Dendritic cell treated with granulocyte-macrophage colony-stimulating factor and Interleukin-4, amounts not matched to agents 40 ng/mL and 50 ng/mL, for 4 days (primary cell): ENCODE measurements around the gene C1QTNF1.
A peak's percentile ranks its signal among the peaks of the same experiment; 100 is the strongest.

Experiments used
- H3K27ac Mint-ChIP-seq: one replicate; pipeline ENCODE4 v1.8.0; 2022; ENCODE audit warnings: mild to moderate bottlenecking, mixed read lengths
- H3K27me3 Mint-ChIP-seq: one replicate; pipeline ENCODE4 v1.8.0; 2022; ENCODE audit warnings: mild to moderate bottlenecking, mixed read lengths
- H3K36me3 Mint-ChIP-seq: one replicate; pipeline ENCODE4 v1.8.0; 2022; ENCODE audit warnings: low read depth, mixed read lengths
- H3K4me1 Mint-ChIP-seq: one replicate; pipeline ENCODE4 v1.8.0; 2022; ENCODE audit warnings: low read depth, mixed read lengths
- H3K4me3 Mint-ChIP-seq: one replicate; pipeline ENCODE4 v1.8.0; 2022; ENCODE audit warnings: mild to moderate bottlenecking, moderate library complexity, mixed read lengths
- H3K9me3 Mint-ChIP-seq: one replicate; pipeline ENCODE4 v1.8.0; 2022; ENCODE audit warnings: mixed read lengths
- intact Hi-C: fragments of 100-400 bp; cut with micrococcal nuclease; formaldehyde crosslinking; loops from one replicate; pipeline ENCODE4 v1.15.0; 2022

Gene C1QTNF1

DNA sequence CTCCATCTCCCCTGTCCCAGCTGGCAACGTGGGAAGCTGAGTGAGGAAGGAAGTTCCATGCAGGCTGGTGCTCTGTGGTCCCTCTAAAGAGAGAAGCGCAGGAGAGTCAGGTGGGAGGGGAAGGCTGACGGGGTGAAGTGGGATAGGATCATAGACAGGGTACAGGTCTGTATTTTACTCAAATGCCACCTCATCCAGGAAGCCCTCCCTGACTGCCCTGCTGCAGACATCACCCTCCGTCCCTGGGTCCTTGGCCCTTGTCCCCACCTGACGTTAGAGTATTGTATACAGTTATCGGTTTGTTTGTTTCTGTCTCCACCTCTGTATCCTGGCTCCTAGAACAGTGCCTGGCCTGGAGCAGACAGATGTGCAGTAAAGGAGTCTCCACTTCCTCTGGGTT is 26.1 kb upstream of the C1QTNF1 start:
- Mint-ChIP-seq H3K9me3 (no peaks in the 10 kb centered on the region), H3K4me3 (no peak overlapping the region), H3K27ac (no peak overlapping the region), H3K36me3 (peaks cover 100% of the 10 kb centered on the region), H3K27me3 (no peaks in the 10 kb centered on the region), H3K4me1 (peaks cover 21% of the 10 kb centered on the region)
- intact Hi-C loops, result no loop called here

- peaks cover 100% of the 10 kb centered on the region for H3K36me3 Mint-ChIP-seq
- H3K4me1 Mint-ChIP-seq, result peaks cover 18% of the 10 kb centered on the region
- H3K9me3 Mint-ChIP-seq, result no peaks in the 10 kb centered on the region
- no peak overlapping the region for H3K27ac Mint-ChIP-seq
- no peaks in the 10 kb centered on the region for H3K27me3 Mint-ChIP-seq
- intact Hi-C loops, result no loop called here
- no peak overlapping the region for H3K4me3 Mint-ChIP-seq
Observed at GRCh38 chr17:78998311-78999055, 25.5 kb upstream of the C1QTNF1 start.

GRCh38 chr17:78999056-78999768 is 24.8 kb upstream of the C1QTNF1 start:
- Mint-ChIP-seq H3K27ac (no peak overlapping the region), H3K9me3 (no peaks in the 10 kb centered on the region), H3K36me3 (peaks cover 97% of the 10 kb centered on the region), H3K4me1 (peaks cover 22% of the 10 kb centered on the region), H3K27me3 (no peaks in the 10 kb centered on the region), H3K4me3 (no peak overlapping the region)
- intact Hi-C loops, result no loop called here

DNA sequence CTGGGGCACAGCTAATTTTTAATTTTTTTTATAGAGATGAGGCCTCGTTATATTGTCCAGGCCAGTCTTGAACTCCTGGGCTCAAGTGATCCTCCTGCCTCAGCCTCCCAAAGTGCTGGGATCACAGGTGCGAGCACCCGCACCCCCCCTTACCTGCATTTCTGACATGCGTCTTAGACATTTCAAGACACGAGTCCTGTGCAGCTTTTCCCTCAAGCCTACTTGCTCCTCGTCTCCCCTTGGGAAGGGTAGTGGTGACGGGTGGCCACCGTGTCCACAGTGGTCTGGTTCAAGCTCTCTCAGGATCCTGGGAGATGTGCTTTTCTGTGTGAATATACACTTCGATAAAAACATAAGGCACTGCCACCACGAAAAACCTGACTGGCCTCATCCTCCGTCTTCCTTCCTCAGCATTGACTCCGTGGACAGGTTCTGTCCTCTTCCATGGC is 24.0 kb upstream of the C1QTNF1 start:
- no peaks in the 10 kb centered on the region for H3K27me3 Mint-ChIP-seq
- H3K4me1 Mint-ChIP-seq, result peaks cover 22% of the 10 kb centered on the region
- no peaks in the 10 kb centered on the region for H3K9me3 Mint-ChIP-seq
- no peak overlapping the region for H3K27ac Mint-ChIP-seq
- intact Hi-C loops, result no loop called here
- H3K36me3 Mint-ChIP-seq, result peaks cover 89% of the 10 kb centered on the region
- no peak overlapping the region for H3K4me3 Mint-ChIP-seq

DNA sequence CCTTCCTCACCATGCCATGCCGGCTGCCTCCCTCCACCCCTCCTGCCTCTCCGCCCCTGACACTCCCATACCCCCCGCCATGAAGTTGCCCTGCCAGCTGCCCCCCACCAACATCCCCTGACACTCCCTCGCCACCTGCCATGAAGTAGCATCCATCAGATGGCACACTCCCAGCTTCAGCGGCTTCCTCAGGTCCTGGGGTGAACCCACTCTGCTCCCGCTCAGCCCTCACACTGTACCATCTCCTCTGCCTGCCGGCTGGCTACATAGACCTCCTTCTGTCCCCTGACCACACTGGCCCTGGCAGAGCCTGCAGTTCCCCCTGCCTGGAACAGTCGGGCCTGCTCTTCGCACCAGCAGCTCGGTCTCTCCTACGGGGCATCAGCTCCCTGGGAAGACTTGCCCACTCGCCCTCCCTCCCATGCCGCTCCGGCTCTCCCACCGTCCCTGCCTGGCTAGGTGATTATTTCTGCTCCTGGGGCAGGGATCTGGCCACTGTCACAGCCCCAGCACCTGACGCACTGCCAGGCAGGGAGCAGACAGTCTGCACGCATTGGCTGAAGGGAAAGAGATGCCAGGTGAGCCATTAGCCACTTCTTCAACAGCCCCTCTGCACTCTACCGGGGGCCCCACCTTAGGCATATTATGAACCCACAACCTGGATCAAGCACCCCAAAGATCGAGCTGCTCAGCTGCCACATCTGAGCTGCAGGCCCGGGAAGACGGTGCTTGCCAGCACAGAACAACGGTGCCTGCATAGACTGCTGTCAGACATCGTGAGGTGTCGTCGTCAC is 23.4 kb upstream of the C1QTNF1 start:
- no peak overlapping the region for H3K27ac Mint-ChIP-seq

GRCh38 chr17:79001190-79002020 is 22.6 kb upstream of the C1QTNF1 start:
- Mint-ChIP-seq H3K4me3 (no peak overlapping the region), H3K36me3 (peaks cover 75% of the 10 kb centered on the region), H3K27me3 (no peaks in the 10 kb centered on the region), H3K27ac (peak overlapping the region; percentile 1), H3K4me1 (peaks cover 36% of the 10 kb centered on the region), H3K9me3 (no peaks in the 10 kb centered on the region)
- intact Hi-C loops, result no loop called here

More for the DNA sequence above, 23.4 kb upstream of the C1QTNF1 start:
- Mint-ChIP-seq H3K4me3 (no peak overlapping the region), H3K36me3 (peaks cover 83% of the 10 kb centered on the region), H3K9me3 (no peaks in the 10 kb centered on the region), H3K27me3 (no peaks in the 10 kb centered on the region), H3K4me1 (peaks cover 28% of the 10 kb centered on the region)
- intact Hi-C loops, result no loop called here

DNA sequence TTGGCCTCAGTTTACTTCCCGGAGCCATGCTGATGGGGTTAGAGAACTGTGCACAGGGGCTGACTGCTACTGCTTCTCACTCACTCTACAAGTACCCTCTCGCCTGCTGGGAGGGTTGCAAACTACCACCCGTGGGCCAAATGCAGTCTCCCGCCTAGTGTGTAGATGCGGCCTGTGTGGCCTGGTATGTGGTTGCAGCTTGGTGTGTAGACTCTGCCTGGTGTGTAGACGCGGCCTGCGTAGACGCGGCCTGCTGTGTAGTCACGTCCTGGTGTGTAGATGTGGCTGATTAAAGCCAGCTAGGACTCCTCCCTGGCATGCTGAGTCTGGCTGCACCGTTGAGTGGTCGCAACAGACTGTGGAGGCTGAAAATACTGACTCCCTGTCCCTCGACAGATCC is 21.7 kb upstream of the C1QTNF1 start:
- Mint-ChIP-seq H3K27ac (no peak overlapping the region), H3K36me3 (peaks cover 72% of the 10 kb centered on the region), H3K9me3 (no peaks in the 10 kb centered on the region), H3K4me3 (no peak overlapping the region), H3K27me3 (no peaks in the 10 kb centered on the region), H3K4me1 (peaks cover 37% of the 10 kb centered on the region)
- intact Hi-C loops, result no loop called here

- intact Hi-C loops, result no loop called here
- Mint-ChIP-seq H3K27ac (no peak overlapping the region), H3K4me1 (peaks cover 44% of the 10 kb centered on the region), H3K36me3 (peaks cover 71% of the 10 kb centered on the region), H3K9me3 (no peaks in the 10 kb centered on the region), H3K27me3 (no peaks in the 10 kb centered on the region), H3K4me3 (no peak overlapping the region)
Observed at GRCh38 chr17:79002796-79003593, 21.0 kb upstream of the C1QTNF1 start.

- Mint-ChIP-seq H3K4me1 (peaks cover 53% of the 10 kb centered on the region), H3K4me3 (no peak overlapping the region), H3K27me3 (no peaks in the 10 kb centered on the region), H3K9me3 (no peaks in the 10 kb centered on the region), H3K27ac (no peak overlapping the region), H3K36me3 (peaks cover 71% of the 10 kb centered on the region)
- intact Hi-C loops, result no loop called here
Observed at GRCh38 chr17:79003661-79004411, 20.1 kb upstream of the C1QTNF1 start.

DNA sequence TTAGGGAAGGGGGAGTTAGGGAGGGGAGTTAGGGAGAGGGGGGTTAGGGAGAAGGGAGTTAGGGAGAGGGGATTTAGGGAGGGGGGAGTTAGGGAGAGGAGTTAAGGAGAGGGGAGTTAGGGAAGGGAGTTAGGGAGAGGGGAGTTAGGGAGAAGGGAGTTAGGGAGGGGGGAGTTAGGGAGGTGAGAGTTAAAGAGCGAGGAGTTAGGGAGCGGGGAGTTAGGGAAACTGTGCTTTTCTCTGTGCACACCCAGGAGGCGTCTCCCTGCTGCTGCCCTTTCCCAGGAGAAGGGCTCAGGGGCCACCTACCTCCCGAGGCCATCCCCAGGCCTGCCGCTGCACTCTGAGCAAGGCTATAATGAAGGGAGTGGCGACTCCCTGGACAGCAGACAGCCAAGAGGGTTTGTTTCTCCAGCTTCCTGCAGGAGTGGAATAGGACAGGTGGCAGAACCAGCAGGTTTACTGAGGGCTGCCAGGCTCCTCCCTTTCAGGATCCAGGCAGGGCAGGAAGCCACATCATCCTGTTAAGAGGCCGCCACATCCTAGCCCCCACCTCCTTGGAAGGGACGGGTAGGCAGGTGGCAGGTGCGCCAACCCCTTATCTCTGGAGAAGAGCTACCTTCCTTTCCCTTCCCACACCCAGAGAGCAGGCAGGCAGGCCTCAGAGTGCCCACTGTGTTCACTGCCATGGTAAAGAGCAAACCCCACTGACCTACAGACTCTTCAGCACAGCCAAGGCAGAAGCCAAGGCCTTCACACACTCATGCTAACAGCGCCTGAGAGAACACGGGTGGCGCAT is 18.7 kb upstream of the C1QTNF1 start:
- intact Hi-C loops, result no loop called here

DNA sequence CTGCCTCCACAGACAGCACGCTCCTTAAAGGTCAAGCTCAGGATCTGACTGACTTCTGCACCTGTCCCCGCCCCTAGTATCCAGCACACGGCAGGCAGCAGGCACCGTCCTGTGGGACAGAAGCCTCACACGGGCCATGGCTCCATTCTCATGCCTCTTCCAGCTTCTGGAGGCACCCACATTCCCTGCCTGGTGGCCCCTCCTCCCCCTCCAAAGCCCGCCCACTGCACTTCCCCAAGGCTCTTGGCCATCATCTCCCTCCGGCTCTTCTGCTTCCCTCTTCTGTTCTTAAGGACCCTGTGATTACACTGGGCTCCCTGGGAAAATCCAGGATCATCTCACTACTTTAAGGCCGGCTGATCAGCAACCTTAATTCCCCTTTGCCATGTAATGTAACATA is 17.9 kb upstream of the C1QTNF1 start:
- Mint-ChIP-seq H3K4me1 (peaks cover 55% of the 10 kb centered on the region), H3K4me3 (no peak overlapping the region), H3K9me3 (no peaks in the 10 kb centered on the region), H3K27ac (peak overlapping the region; percentile 34), H3K36me3 (peaks cover 59% of the 10 kb centered on the region), H3K27me3 (no peaks in the 10 kb centered on the region)
- intact Hi-C loops, result no loop called here

More for the DNA sequence above, 18.7 kb upstream of the C1QTNF1 start:
- Mint-ChIP-seq H3K4me1 (peaks cover 55% of the 10 kb centered on the region), H3K4me3 (no peak overlapping the region), H3K36me3 (peaks cover 67% of the 10 kb centered on the region), H3K27ac (no peak overlapping the region), H3K27me3 (no peaks in the 10 kb centered on the region), H3K9me3 (no peaks in the 10 kb centered on the region)
